Neural cell (in vitro differentiated cells): ENCODE data around the gene MPPED1. TPM values are rescaled to one million over a fixed set of nuclear protein-coding genes. Genes with fewer than 3 reads are reported as not detected.

Experiments used
- H2AFZ ChIP-seq: fragments of 200-600, 300-800 bp; sonication (generic), shearing (Covaris generic); 2 replicates; pipeline ENCODE4 v1.6.0; 2014; ENCODE audit warnings: low read depth, mild to moderate bottlenecking, antibody characterized with exemption, low read length, moderate library complexity
- H3F3A ChIP-seq: fragments of 200-600 bp; shearing (Covaris generic); 2 replicates; pipeline ENCODE4 v1.6.1; 2016; ENCODE audit warnings: mild to moderate bottlenecking, moderate library complexity, mixed read lengths, antibody characterized with exemption, low read length; ENCODE audit not compliant: insufficient read depth, poor library complexity, severe bottlenecking
- H3K27ac ChIP-seq: fragments of 200-600, 300-800 bp; sonication (generic), shearing (Covaris generic); 2 replicates; pipeline ENCODE4 v1.5.1; 2014; ENCODE audit warnings: mild to moderate bottlenecking, low read length, moderate library complexity
- H3K27me3 ChIP-seq: fragments of 300-800, 200-600 bp; sonication (generic), shearing (Covaris generic); 2 replicates; pipeline ENCODE4 v1.6.0; 2014; ENCODE audit warnings: mild to moderate bottlenecking, low read depth, low read length, moderate library complexity; ENCODE audit not compliant: insufficient read depth
- H3K36me3 ChIP-seq: fragments of 300-800, 200-600 bp; sonication (generic), shearing (Covaris generic); 2 replicates; pipeline ENCODE4 v1.5.1; 2014; ENCODE audit warnings: mild to moderate bottlenecking, antibody characterized with exemption, low read length, moderate library complexity; ENCODE audit not compliant: insufficient read depth
- H3K4me2 ChIP-seq: fragments of 300-800, 200-600 bp; sonication (generic), shearing (Covaris generic); 2 replicates; pipeline ENCODE4 v1.6.0; 2014; ENCODE audit warnings: mild to moderate bottlenecking, low read length
- H3K4me3 ChIP-seq: fragments of 300-800, 200-600 bp; sonication (generic), shearing (Covaris generic); 2 replicates; pipeline ENCODE4 v1.5.1; 2014; ENCODE audit warnings: mild to moderate bottlenecking, low read length, moderate library complexity
- H3K79me2 ChIP-seq: fragments of 200-600 bp; shearing (Covaris generic); replicated peaks from 2 replicates; pipeline ENCODE4 v1.6.0; 2014; ENCODE audit warnings: mild to moderate bottlenecking, low read length, moderate library complexity; ENCODE audit not compliant: insufficient read depth
- H3K9ac ChIP-seq: fragments of 300-800, 200-600 bp; sonication (generic), shearing (Covaris generic); 2 replicates; pipeline ENCODE4 v1.6.1; 2016; ENCODE audit warnings: mild to moderate bottlenecking, low read length, mixed read lengths
- H3K9me2 ChIP-seq: fragments of 200-600 bp; shearing (Covaris generic); 2 replicates; pipeline ENCODE4 v1.6.1; 2016; ENCODE audit warnings: mild to moderate bottlenecking, low read length, mixed read lengths; ENCODE audit not compliant: insufficient read depth
- H3K9me3 ChIP-seq: fragments of 200-600, 300-800 bp; sonication (generic), shearing (Covaris generic); 2 replicates; pipeline ENCODE4 v1.6.1; 2016; ENCODE audit warnings: mild to moderate bottlenecking, mixed run types, low read length, moderate library complexity, mixed read lengths
- H4K20me1 ChIP-seq: fragments of 200-600 bp; shearing (Covaris generic); 2 replicates; pipeline ENCODE4 v1.6.1; 2016; ENCODE audit warnings: mild to moderate bottlenecking, mixed run types; ENCODE audit not compliant: insufficient read depth
- CTCF ChIP-seq: fragments of 450-650 bp; IDR thresholded peaks from 2 replicates; pipeline ENCODE4 v1.5.1; 2014; ENCODE audit warnings: antibody characterized with exemption, mild to moderate bottlenecking, moderate library complexity; ENCODE audit not compliant: poor library complexity, severe bottlenecking
- EP300 ChIP-seq: fragments of 450-650 bp; conservative IDR thresholded peaks from 2 replicates; pipeline ENCODE4 v1.6.1; 2014; ENCODE audit warnings: antibody characterized with exemption, mild to moderate bottlenecking, moderate library complexity; ENCODE audit not compliant: poor library complexity, severe bottlenecking
- EZH2 ChIP-seq: fragments of 200-600, 300-800 bp; shearing (Covaris generic), sonication (generic); IDR thresholded peaks from 2 replicates; pipeline ENCODE4 v1.6.1; 2014; ENCODE audit warnings: antibody characterized with exemption, low read length, borderline replicate concordance, mild to moderate bottlenecking; ENCODE audit not compliant: insufficient read depth, poor library complexity, severe bottlenecking
- MXI1 ChIP-seq: fragments of 450-650 bp; conservative IDR thresholded peaks from 2 replicates; pipeline ENCODE4 v1.6.1; 2014; ENCODE audit warnings: antibody characterized with exemption, mild to moderate bottlenecking; ENCODE audit not compliant: poor library complexity, severe bottlenecking
- POLR2AphosphoS5 ChIP-seq: IDR thresholded peaks from 2 replicates; pipeline ENCODE4 v1.6.1; 2012
- RAD21 ChIP-seq: fragments of 450-650 bp; conservative IDR thresholded peaks from 2 replicates; pipeline ENCODE4 v1.6.1; 2014; ENCODE audit warnings: antibody characterized with exemption, mild to moderate bottlenecking, moderate library complexity
- REST ChIP-seq: IDR thresholded peaks from 2 replicates; pipeline ENCODE4 v1.6.1; 2012; ENCODE audit warnings: borderline replicate concordance
- SMC3 ChIP-seq: fragments of 450-650 bp; conservative IDR thresholded peaks from 2 replicates; pipeline ENCODE4 v1.6.1; 2014; ENCODE audit warnings: antibody characterized with exemption, mild to moderate bottlenecking, moderate library complexity; ENCODE audit not compliant: poor library complexity
- TAF1 ChIP-seq: IDR thresholded peaks from 2 replicates; pipeline ENCODE4 v1.6.1; 2012; ENCODE audit warnings: low read depth
- polyA plus RNA-seq: library from polyadenylated mRNA; depleted of rRNA; stranded (reverse); fragments of >200 nt; gene quantifications from 2 replicates; pipeline ENCODE4 v1.2.3, GENCODE V29; 2014

MPPED1 gene
- polyA plus RNA-seq, 1 donor from 2014 or later = 33.4 TPM

GRCh38 chr22:43390872-43391271 lies 20.9 kb upstream of the MPPED1 start:
- no peak overlapping the region for H3K27ac ChIP-seq
- no peaks in the 10 kb centered on the region for H3F3A ChIP-seq
- no peaks in the 10 kb centered on the region for H3K79me2 ChIP-seq
- no peaks in the 10 kb centered on the region for H4K20me1 ChIP-seq
- H3K27me3 ChIP-seq = no peaks in the 10 kb centered on the region
- no peak overlapping the region for H3K4me3 ChIP-seq
- no peaks in the 10 kb centered on the region for H3K9me3 ChIP-seq
- no peak for TF ChIP-seq CTCF
- no peak for TF ChIP-seq EP300
- no peak for TF ChIP-seq REST
- no peak for TF ChIP-seq RAD21
- TF ChIP-seq SMC3 = no peak
- TF ChIP-seq TAF1 = no peak
- no peak for TF ChIP-seq EZH2
- no peak for TF ChIP-seq POLR2AphosphoS5
- TF ChIP-seq MXI1 = no peak
- H2AFZ ChIP-seq = no peak overlapping the region
- H3K4me2 ChIP-seq = no peak overlapping the region
- no peak overlapping the region for H3K9ac ChIP-seq
- no peaks in the 10 kb centered on the region for H3K9me2 ChIP-seq
- H3K36me3 ChIP-seq = no peaks in the 10 kb centered on the region

GRCh38 chr22:43391306-43391705 lies 20.5 kb upstream of the MPPED1 start:
- Histone ChIP-seq H3K9me3 (no peaks in the 10 kb centered on the region), H3K27me3 (no peaks in the 10 kb centered on the region), H3K79me2 (no peaks in the 10 kb centered on the region), H3K36me3 (no peaks in the 10 kb centered on the region), H3F3A (no peaks in the 10 kb centered on the region), H3K4me2 (no peak overlapping the region), H4K20me1 (no peaks in the 10 kb centered on the region), H3K9ac (no peak overlapping the region), H3K9me2 (no peaks in the 10 kb centered on the region), H3K4me3 (no peak overlapping the region), H3K27ac (no peak overlapping the region), H2AFZ (no peak overlapping the region)
- no peak for TF ChIP-seq CTCF
- TF ChIP-seq RAD21 = no peak
